GM12878 (cell line): ENCODE measurements around the gene FKBP9. TPM values are rescaled to one million over a fixed set of nuclear protein-coding genes. Genes with fewer than 3 reads are reported as not detected.

Experiments
- ATAC-seq: fragments of 200-7000 bp; cut with Tn5 transposase; 3 replicates; pipeline ENCODE4 v1.9.1; 2020; ENCODE audit warnings: mild to moderate bottlenecking, moderate library complexity
- BruUV-seq: library from RNA; stranded (reverse); fragments of 400-500 nt; replicated peaks from 2 replicates; lab custom pipeline; 2021; lab: Mats Ljungman, UMichigan
- CTCF ChIA-PET: fragments of 300-600 bp; sonication (Branson Sonifier 250); formaldehyde crosslinking; extraction: SDS; loops from one replicate; lab custom pipeline; 2021; ENCODE audit warnings: inconsistent platforms; lab: Yijun Ruan, JAX
- POLR2A ChIA-PET: fragments of 350-600 bp; formaldehyde crosslinking; extraction: SDS; loops from one replicate; lab custom pipeline; 2021; ENCODE audit warnings: inconsistent platforms; lab: Charles Lee
- RAD21 ChIA-PET: fragments of 300-600 bp; sonication (Branson Sonifier 250); formaldehyde crosslinking; loops from one replicate; lab custom pipeline; 2023; ENCODE audit warnings: antibody characterized with exemption; ENCODE audit not compliant: unreplicated experiment; lab: Charles Lee
- SMC1A ChIA-PET: fragments of 300-600 bp; sonication (Branson Sonifier 250); formaldehyde crosslinking; loops from one replicate; lab custom pipeline; 2023; ENCODE audit not compliant: unreplicated experiment, uncharacterized antibody; lab: Charles Lee
- DNase-seq: peaks from one replicate; pipeline ENCODE4 v3.0.0-alpha.2; 2011; ENCODE audit warnings: low read depth, low spot score
- FAIRE-seq: peaks from 3 replicates; lab custom pipeline; 2011; peaks lifted over from hg19 to GRCh38; lab: Jason Lieb, UNC
- H2AFZ ChIP-seq: 2 replicates; pipeline ENCODE4 v1.6.0; 2011; ENCODE audit warnings: low read depth, low read length, control low read depth; ENCODE audit not compliant: control insufficient read depth
- H3K27ac ChIP-seq: 2 replicates; pipeline ENCODE4 v1.5.1; 2011; ENCODE audit warnings: control low read depth; ENCODE audit not compliant: control insufficient read depth, insufficient read depth
- H3K27me3 ChIP-seq, 2 experiments: replicated peaks in 1 of 2; 2 replicates each; pipeline versions ENCODE4 v1.6.0 to v1.6.1; 2011; ENCODE audit warnings: low read length in 1 of 2; ENCODE audit not compliant: control insufficient read depth in 2 of 2, insufficient read depth in 2 of 2
- H3K36me3 ChIP-seq, 2 experiments: 2 replicates each; pipeline ENCODE4 v1.5.1; 2011; ENCODE audit warnings: low read length in 1 of 2; ENCODE audit not compliant: control insufficient read depth in 2 of 2, insufficient read depth in 2 of 2
- H3K4me1 ChIP-seq: 2 replicates; pipeline ENCODE4 v1.6.1; 2011; ENCODE audit warnings: mild to moderate bottlenecking, low read length, moderate library complexity, mixed read lengths; ENCODE audit not compliant: control insufficient read depth, insufficient read depth
- H3K4me2 ChIP-seq: 2 replicates; pipeline ENCODE4 v1.6.0; 2011; ENCODE audit warnings: control low read depth; ENCODE audit not compliant: control insufficient read depth, insufficient read depth
- H3K4me3 ChIP-seq: fragments of 200-600 bp; sonication (generic); 2 replicates; pipeline ENCODE4 v1.5.1; 2016
- H3K79me2 ChIP-seq: 2 replicates; pipeline ENCODE4 v1.6.0; 2011; ENCODE audit warnings: low read length; ENCODE audit not compliant: control insufficient read depth, insufficient read depth
- H3K9ac ChIP-seq: 2 replicates; pipeline ENCODE4 v1.8.0; 2011; ENCODE audit warnings: low read length, control low read depth, mixed read lengths; ENCODE audit not compliant: control insufficient read depth, insufficient read depth
- H3K9me3 ChIP-seq: replicated peaks from 3 replicates; pipeline ENCODE4 v1.5.1; 2011; ENCODE audit warnings: mild to moderate bottlenecking, low read length; ENCODE audit not compliant: control insufficient read depth, insufficient read depth
- H4K20me1 ChIP-seq: 2 replicates; pipeline ENCODE4 v1.6.0; 2011; ENCODE audit not compliant: control insufficient read depth, insufficient read depth
- DPF2 ChIP-seq: fragments of 450-650 bp; IDR thresholded peaks from 2 replicates; pipeline ENCODE4 v1.6.1; 2017; ENCODE audit warnings: mild to moderate bottlenecking
- JUNB ChIP-seq: IDR thresholded peaks from 2 replicates; pipeline ENCODE4 v1.6.1; 2016; ENCODE audit warnings: antibody characterized with exemption, mild to moderate bottlenecking
- JUND ChIP-seq: IDR thresholded peaks from 2 replicates; pipeline ENCODE4 v1.6.1; 2012; ENCODE audit warnings: low read depth, mild to moderate bottlenecking, low read length, improper control_type of control experiment, moderate library complexity
- KLF5 ChIP-seq: fragments of 450-650 bp; IDR thresholded peaks from 2 replicates; pipeline ENCODE4 v1.6.1; 2014; ENCODE audit warnings: mild to moderate bottlenecking; ENCODE audit not compliant: partially characterized antibody
- LARP7 ChIP-seq: fragments of 450-650 bp; IDR thresholded peaks from 2 replicates; pipeline ENCODE4 v1.6.1; 2017; ENCODE audit warnings: mild to moderate bottlenecking
- MLLT1 ChIP-seq: fragments of 450-650 bp; IDR thresholded peaks from 2 replicates; pipeline ENCODE4 v1.6.1; 2016; ENCODE audit warnings: mild to moderate bottlenecking
- NBN ChIP-seq: fragments of 450-650 bp; IDR thresholded peaks from 2 replicates; pipeline ENCODE4 v1.6.1; 2016
- NR2C1 ChIP-seq: fragments of 450-650 bp; IDR thresholded peaks from 2 replicates; pipeline ENCODE4 v1.6.1; 2017; ENCODE audit warnings: antibody characterized with exemption, mild to moderate bottlenecking, moderate library complexity
- NR2C2 ChIP-seq: IDR thresholded peaks from 2 replicates; pipeline ENCODE4 v1.6.1; 2011; ENCODE audit warnings: borderline replicate concordance, low read depth; ENCODE audit not compliant: control insufficient read depth, insufficient read length
- PML ChIP-seq: IDR thresholded peaks from 2 replicates; pipeline ENCODE4 v1.6.1; 2012; ENCODE audit warnings: low read length, inconsistent platforms
- POLR2AphosphoS5 ChIP-seq: IDR thresholded peaks from 2 replicates; pipeline ENCODE4 v1.6.1; 2011; ENCODE audit warnings: mild to moderate bottlenecking, low read length, inconsistent platforms
- RUNX3 ChIP-seq: IDR thresholded peaks from 2 replicates; pipeline ENCODE4 v1.6.1; 2012; ENCODE audit warnings: low read length, inconsistent platforms
- SMAD1 ChIP-seq: fragments of 450-650 bp; IDR thresholded peaks from 2 replicates; pipeline ENCODE4 v1.6.1; 2018; ENCODE audit warnings: mild to moderate bottlenecking, low read depth; ENCODE audit not compliant: partially characterized antibody
- SMC3 ChIP-seq: IDR thresholded peaks from 2 replicates; pipeline ENCODE4 v1.6.1; 2011; ENCODE audit warnings: low read length, improper control_type of control experiment, borderline replicate concordance
- WRNIP1 ChIP-seq: IDR thresholded peaks from 2 replicates; pipeline ENCODE4 v1.6.1; 2011; ENCODE audit warnings: low read depth, low read length, improper control_type of control experiment, borderline replicate concordance
- ZNF217 ChIP-seq: fragments of 450-650 bp; IDR thresholded peaks from 2 replicates; pipeline ENCODE4 v1.6.1; 2017; ENCODE audit warnings: antibody characterized with exemption, mild to moderate bottlenecking
- WGBS: methylation state at CpG from one replicate; pipeline ENCODE4 v1.1.6; 2016; ENCODE audit warnings: low lambda C conversion rate; ENCODE audit not compliant: insufficient replicate concordance, insufficient coverage; ENCODE audit errors: missing lambda C conversion rate; 5-methylcytosine and 5-hydroxymethylcytosine counted together
- in situ Hi-C: fragments of 300-500 bp; cut with MboI; formaldehyde crosslinking; loops from 9 replicates; pipeline ENCODE4 v1.14.3; 2018; ENCODE audit warnings: mixed read lengths
- intact Hi-C: fragments of 100-400 bp; cut with micrococcal nuclease; formaldehyde crosslinking; loops from one replicate; pipeline ENCODE4 v1.14.2; 2022; ENCODE audit not compliant: unreplicated experiment
- polyA plus RNA-seq, 11 experiments: library from polyadenylated mRNA; depleted of rRNA in 4 of 11; unstranded in 6 of 11; stranded (reverse) in 5 of 11; fragments of >200 nt; fragmentation: Nextera tagmentation in 4 of 11; fragmentation: Illumina TruSeq in 1 of 11; extraction: Ambion mirVana in 4 of 11; extraction: Trizol in 1 of 11; gene quantifications; 1 replicate in 1 of 11; 2 replicates in 10 of 11; pipeline versions ENCODE4 v1.2.1 to v1.2.3, GENCODE V29; 2011 to 2016; ENCODE audit warnings: inconsistent platforms in 2 of 11, missing spikeins in 2 of 11, low read depth in 1 of 11
- total RNA-seq, 4 experiments: library from RNA; depleted of rRNA in 3 of 4; stranded (reverse); fragments of >200 nt in 3 of 4; fragmentation: Illumina TruSeq in 1 of 4; extraction: Trizol in 1 of 4; gene quantifications; 2 replicates each; pipeline versions ENCODE4 v1.2.1 to v1.2.3, GENCODE V29; 2013 to 2021

FKBP9 gene
- total and polyA plus RNA-seq, 10 of the 15 experiments (the other 5 are each of a cell fraction or from before 2014, with no cell fraction given): 0.04 to 6.6 (median 2.6) TPM

DNA sequence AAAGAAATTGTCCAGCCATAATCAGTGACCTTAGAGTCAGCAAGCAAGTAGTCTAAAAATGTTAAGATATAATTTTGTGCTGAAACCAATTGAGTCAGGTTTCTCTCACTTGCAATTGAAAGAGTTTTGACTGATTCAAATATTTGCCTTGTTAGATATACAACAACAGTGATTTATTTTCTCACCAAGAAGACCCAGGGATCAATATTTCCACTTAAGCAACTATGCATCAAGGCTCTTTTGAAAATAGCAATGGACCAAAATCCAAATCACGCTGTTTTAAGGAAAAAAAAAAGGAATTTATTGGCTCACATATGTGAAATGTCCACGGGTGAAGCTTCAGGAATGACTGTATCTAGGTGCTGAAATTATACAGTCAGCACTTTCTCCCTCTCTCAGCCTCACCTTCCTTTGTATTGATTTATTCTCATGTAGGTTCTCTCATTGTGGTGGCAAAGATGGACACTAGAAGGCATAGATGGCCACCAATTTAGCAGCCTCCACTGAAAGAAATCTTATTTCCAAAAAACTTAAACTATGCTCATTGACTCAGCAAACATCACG, 9.7 kb upstream of the FKBP9 start:
- ChIA-PET POLR2A (no interaction called here), SMC1A (interaction anchor here (1.5 kb wide), 1 partner anchor 160 kb away, joined by 6 read pairs; no protein-coding TSS in a partner anchor)

GRCh38 chr7:32948202-32948601, 9.0 kb upstream of the FKBP9 start:
- H3K9me3 ChIP-seq: peaks cover 9% of the 10 kb centered on the region; the same call in 2 of the 3 replicates
- no peaks in the 10 kb centered on the region for H4K20me1 ChIP-seq
- ChIA-PET SMC1A (no interaction called here), POLR2A (no interaction called here), RAD21 (no interaction called here), CTCF (interaction anchor here (2.7 kb wide), 1 partner anchor 102 kb away, joined by 13 read pairs; no protein-coding TSS in a partner anchor)
- no peak overlapping the region for H3K4me2 ChIP-seq
- intact Hi-C loops: no loop called here
- WGBS: 53% methylated on average over 4 of the region's 4 CpGs
- H2AFZ ChIP-seq: no peak overlapping the region
- FAIRE-seq: no peak
- H3K36me3 ChIP-seq: no peaks in the 10 kb centered on the region
- in situ Hi-C loops: no loop called here
- no peaks in the 10 kb centered on the region; the same call in 1 of the 2 replicates for H3K4me1 ChIP-seq
- DNase-seq: no peak
- H3K27ac ChIP-seq: no peak overlapping the region
- TF ChIP-seq NR2C2: no peak
- no peak for TF ChIP-seq SMC3
- TF ChIP-seq MLLT1: no peak
- TF ChIP-seq DPF2: no peak
- TF ChIP-seq JUNB: no peak
- TF ChIP-seq RUNX3: no peak
- TF ChIP-seq WRNIP1: no peak
- TF ChIP-seq LARP7: no peak
- H3K79me2 ChIP-seq: no peaks in the 10 kb centered on the region
- no peak for ATAC-seq
- H3K4me3 ChIP-seq: no peak overlapping the region
- BruUV-seq: no TSS peak
- no peaks in the 10 kb centered on the region for H3K27me3 ChIP-seq
- H3K9ac ChIP-seq: no peak overlapping the region

More for the DNA sequence above, 9.7 kb upstream of the FKBP9 start:
- no peak overlapping the region for H3K9ac ChIP-seq
- no peak overlapping the region for H3K4me3 ChIP-seq
- intact Hi-C loops (no loop called here), in situ Hi-C loops (no loop called here)
- H3K9me3 ChIP-seq: peaks cover 9% of the 10 kb centered on the region; the same call in 2 of the 3 replicates
- ATAC-seq (no peak), DNase-seq (no peak), FAIRE-seq (no peak)
- H3K27ac ChIP-seq: no peak overlapping the region
- WGBS: 8% methylated on average over 3 of the region's 3 CpGs
- ChIA-PET CTCF (interaction anchor here (0.6 to 2.7 kb wide), 2 partner anchors 101 to 139 kb away, joined by 3 to 13 read pairs; no protein-coding TSS in a partner anchor), RAD21 (no interaction called here)
- no peaks in the 10 kb centered on the region for H3K27me3 ChIP-seq
- H3K36me3 ChIP-seq: no peaks in the 10 kb centered on the region
- H3K4me1 ChIP-seq: no peaks in the 10 kb centered on the region; the same call in 1 of the 2 replicates
- H3K79me2 ChIP-seq: no peaks in the 10 kb centered on the region
- H2AFZ ChIP-seq: no peak overlapping the region
- no peak overlapping the region for H3K4me2 ChIP-seq
- no TSS peak for BruUV-seq
- TF ChIP-seq PML (no peak), POLR2AphosphoS5 (no peak), JUND (no peak), NR2C1 (no peak), NBN (no peak), SMAD1 (no peak), ZNF217 (no peak), KLF5 (no peak)
- no peaks in the 10 kb centered on the region for H4K20me1 ChIP-seq
